Measurements from ENCODE around the gene ASAP2. TPM values are rescaled to one million over a fixed set of nuclear protein-coding genes. Genes with fewer than 3 reads are reported as not detected.

The ASAP2 gene
- polyA plus RNA-seq, 1 donor (not counting 4 experiments of a cell fraction or from before 2014, with no cell fraction given) = 54.2 TPM

DNA sequence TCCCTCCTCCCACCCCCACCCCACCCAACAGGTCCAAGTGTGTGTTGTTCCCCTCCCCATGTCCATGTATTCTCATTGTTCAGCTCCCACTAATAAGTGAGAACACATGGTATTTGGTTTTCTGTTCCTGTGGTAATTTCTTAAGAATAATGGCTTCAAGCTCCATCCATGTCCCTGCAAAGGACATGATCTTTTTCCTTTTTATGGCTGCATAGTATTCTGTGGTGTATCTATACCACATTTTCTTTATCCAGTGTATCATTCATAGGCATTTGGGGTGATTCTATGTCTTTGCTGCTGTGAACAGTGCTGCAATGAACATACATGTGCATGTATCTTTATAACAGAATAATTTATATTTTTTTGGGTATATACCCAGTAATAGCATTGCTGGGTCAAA is 12.3 kb upstream of the ASAP2 start:
- no peak overlapping the region for H3K27ac ChIP-seq (ENCODE audit: control insufficient read depth, insufficient read depth, low read length)

DNA sequence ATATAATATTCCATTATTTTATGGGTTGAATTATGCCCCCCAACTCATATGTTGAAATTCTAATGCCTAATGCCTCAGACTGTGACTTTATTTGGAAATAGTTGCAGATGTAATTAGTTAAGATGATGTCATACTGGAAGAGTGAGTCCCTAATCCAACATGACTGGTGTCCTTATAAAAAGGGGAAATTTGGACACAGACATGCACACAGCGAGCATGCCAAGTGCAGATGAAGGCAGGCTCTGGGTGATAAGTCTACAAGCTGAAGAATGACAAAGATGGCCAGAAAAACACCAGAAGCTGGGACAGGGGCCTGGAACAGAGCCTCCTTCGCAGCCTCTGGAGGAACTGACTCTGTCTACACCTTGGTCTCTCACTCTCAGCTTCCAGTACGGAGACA is 10.0 kb upstream of the ASAP2 start:
- H3K9me1 ChIP-seq (ENCODE audit: control insufficient read depth, extremely low read depth, insufficient read depth, low read length) = no peaks in the 10 kb centered on the region
- H3K4me3 ChIP-seq (ENCODE audit: control insufficient read depth in 2 of 3, extremely low read depth in 1 of 3, insufficient read depth in 2 of 3, low read depth in 1 of 3, low read length in 3 of 3) = no peak overlapping the region
- no peak overlapping the region for H2AFZ ChIP-seq (ENCODE audit: control insufficient read depth, low read length)
- H4K20me1 ChIP-seq (ENCODE audit: control insufficient read depth, extremely low read depth, insufficient read depth, low read length) = no peaks in the 10 kb centered on the region
- no peaks in the 10 kb centered on the region for H3K36me3 ChIP-seq (ENCODE audit: control insufficient read depth in 2 of 2, extremely low read depth in 1 of 2, insufficient read depth in 2 of 2, low read length in 2 of 2)
- H3K4me1 ChIP-seq (ENCODE audit: control insufficient read depth, extremely low read depth, insufficient read depth, low read length) = no peaks in the 10 kb centered on the region
- H3K27ac ChIP-seq (ENCODE audit: control insufficient read depth, insufficient read depth, low read length) = no peak overlapping the region
- DNase-seq (ENCODE audit: low read depth, low spot score) (no peak), FAIRE-seq (no peak)
- no peaks in the 10 kb centered on the region for H3K27me3 ChIP-seq (ENCODE audit: control insufficient read depth, extremely low read depth, insufficient read depth, low read length)
- H3K9ac ChIP-seq (ENCODE audit: control insufficient read depth, extremely low read depth, insufficient read depth, low read length) = no peak overlapping the region
- H3K79me2 ChIP-seq (ENCODE audit: control insufficient read depth, insufficient read depth, low read length) = no peaks in the 10 kb centered on the region
- H3K4me2 ChIP-seq (ENCODE audit: control insufficient read depth, extremely low read depth, insufficient read depth, low read depth, low read length) = no peak overlapping the region
- no peaks in the 10 kb centered on the region for H3K9me3 ChIP-seq (ENCODE audit: control insufficient read depth, low read depth, low read length)
- dilution Hi-C loops (cut with MboI; ENCODE audit: extremely low pct_ligation_motif_present, low sequenced_read_pairs) = no loop called here
- TF ChIP-seq CTCF (optimal IDR thresholded peaks at IDR 0.05 in 1 of 3, IDR thresholded peaks at IDR 0.05 in 1 of 3, conservative IDR thresholded peaks at IDR 0.05 in 1 of 3; ENCODE audit: extremely low read depth in 1 of 3, insufficient read depth in 2 of 3, low read length in 3 of 3) (no peak), EZH2 (IDR thresholded peaks at IDR 0.05; ENCODE audit: low read length) (no peak)

More for the DNA sequence above, 12.3 kb upstream of the ASAP2 start:
- Histone ChIP-seq H3K4me2 (ENCODE audit: control insufficient read depth, extremely low read depth, insufficient read depth, low read depth, low read length) (no peak overlapping the region), H3K9me1 (ENCODE audit: control insufficient read depth, extremely low read depth, insufficient read depth, low read length) (no peaks in the 10 kb centered on the region), H3K27me3 (ENCODE audit: control insufficient read depth, extremely low read depth, insufficient read depth, low read length) (no peaks in the 10 kb centered on the region), H3K4me1 (ENCODE audit: control insufficient read depth, extremely low read depth, insufficient read depth, low read length) (no peaks in the 10 kb centered on the region), H3K9ac (ENCODE audit: control insufficient read depth, extremely low read depth, insufficient read depth, low read length) (no peak overlapping the region), H3K4me3 (ENCODE audit: control insufficient read depth in 2 of 3, extremely low read depth in 1 of 3, insufficient read depth in 2 of 3, low read depth in 1 of 3, low read length in 3 of 3) (no peak overlapping the region), H2AFZ (ENCODE audit: control insufficient read depth, low read length) (no peak overlapping the region), H3K36me3 (ENCODE audit: control insufficient read depth in 2 of 2, extremely low read depth in 1 of 2, insufficient read depth in 2 of 2, low read length in 2 of 2) (no peaks in the 10 kb centered on the region), H4K20me1 (ENCODE audit: control insufficient read depth, extremely low read depth, insufficient read depth, low read length) (no peaks in the 10 kb centered on the region), H3K9me3 (ENCODE audit: control insufficient read depth, low read depth, low read length) (no peaks in the 10 kb centered on the region), H3K79me2 (ENCODE audit: control insufficient read depth, insufficient read depth, low read length) (no peaks in the 10 kb centered on the region)
- FAIRE-seq = no peak
- TF ChIP-seq EZH2 (IDR thresholded peaks at IDR 0.05; ENCODE audit: low read length) = no peak
- TF ChIP-seq CTCF (optimal IDR thresholded peaks at IDR 0.05 in 1 of 3, IDR thresholded peaks at IDR 0.05 in 1 of 3, conservative IDR thresholded peaks at IDR 0.05 in 1 of 3; ENCODE audit: extremely low read depth in 1 of 3, insufficient read depth in 2 of 3, low read length in 3 of 3) = no peak
- DNase-seq (ENCODE audit: low read depth, low spot score) = no peak
- dilution Hi-C loops (cut with MboI; ENCODE audit: extremely low pct_ligation_motif_present, low sequenced_read_pairs) = no loop called here
